ENCODE results near the gene CDCP1.

- TF ChIP-seq CTCF (IDR thresholded peaks at IDR 0.05 in 4 of 5, conservative IDR thresholded peaks at IDR 0.05 in 1 of 5) (no peak), POLR2A (IDR thresholded peaks at IDR 0.05) (no peak)
Measured at GRCh38 chr3:45100981-45101407, 45.2 kb downstream of the CDCP1 start.

All from gastrocnemius medialis (tissue), 4 donors.